Medulla oblongata (tissue), 1 donor: ENCODE results near the gene CORO1A.
"Not testable (repeated sequence)": the region's sequence is repeated elsewhere in the genome, so short reads cannot be mapped to it uniquely, and the experiment has no call there.

Source experiments
- DNase-seq: peaks from one replicate; pipeline ENCODE4 v3.0.0-alpha.2; 2015; ENCODE audit errors: extremely low spot score

The CORO1A gene

GRCh38 chr16:30205541-30206236 is 22.3 kb downstream of the CORO1A start:
- not testable (repeated sequence) for DNase-seq

GRCh38 chr16:30206252-30206651 is 22.9 kb downstream of the CORO1A start:
- not testable (repeated sequence) for DNase-seq

- not testable (repeated sequence) for DNase-seq
Observed at GRCh38 chr16:30207063-30207704, 23.8 kb downstream of the CORO1A start.

- not testable (repeated sequence) for DNase-seq
Observed at GRCh38 chr16:30209032-30209431, 25.6 kb downstream of the CORO1A start.

- DNase-seq, result not testable (repeated sequence)
Observed at GRCh38 chr16:30211414-30211813, 28.0 kb downstream of the CORO1A start.

GRCh38 chr16:30217082-30217481 is 33.7 kb downstream of the CORO1A start:
- not testable (repeated sequence) for DNase-seq
